Activated T-cell treated with anti-CD3 and anti-CD28 coated beads, Interleukin-2, amount 50 U/mL, for 4 hours (primary cell): ENCODE measurements around the gene DNER. TPM values are rescaled to one million over a fixed set of nuclear protein-coding genes. Genes with fewer than 3 reads are reported as not detected.
"Not testable (repeated sequence)": the region's sequence is repeated elsewhere in the genome, so short reads cannot be mapped to it uniquely, and the experiment has no call there.

Source experiments
- ATAC-seq, 2 donors: fragments of 200-7000 bp; cut with Tn5 transposase; one replicate each; pipeline ENCODE4 v1.10.0; 2021
- DNase-seq: peaks from one replicate; pipeline ENCODE4 v3.0.0-alpha.2; 2020
- H3K27me3 Mint-ChIP-seq: one replicate; pipeline ENCODE4 v1.8.0; 2021; ENCODE audit warnings: low read depth, mixed read lengths
- H3K36me3 Mint-ChIP-seq: one replicate; pipeline ENCODE4 v1.8.0; 2022; ENCODE audit warnings: mixed read lengths; ENCODE audit not compliant: insufficient read depth
- H3K4me1 Mint-ChIP-seq: one replicate; pipeline ENCODE4 v1.8.0; 2021; ENCODE audit warnings: low read depth, mixed read lengths
- H3K4me3 Mint-ChIP-seq: one replicate; pipeline ENCODE4 v1.8.0; 2021; ENCODE audit warnings: mild to moderate bottlenecking, moderate library complexity, mixed read lengths
- H3K9me3 Mint-ChIP-seq: one replicate; pipeline ENCODE4 v1.8.0; 2021; ENCODE audit warnings: mixed read lengths
- total RNA-seq, 3 donors: library from RNA; stranded (reverse); gene quantifications; one replicate each; pipeline ENCODE4 v1.2.1, GENCODE V29; 2021

Gene DNER
- total RNA-seq, 3 donors from 2014 or later: not detected

DNA sequence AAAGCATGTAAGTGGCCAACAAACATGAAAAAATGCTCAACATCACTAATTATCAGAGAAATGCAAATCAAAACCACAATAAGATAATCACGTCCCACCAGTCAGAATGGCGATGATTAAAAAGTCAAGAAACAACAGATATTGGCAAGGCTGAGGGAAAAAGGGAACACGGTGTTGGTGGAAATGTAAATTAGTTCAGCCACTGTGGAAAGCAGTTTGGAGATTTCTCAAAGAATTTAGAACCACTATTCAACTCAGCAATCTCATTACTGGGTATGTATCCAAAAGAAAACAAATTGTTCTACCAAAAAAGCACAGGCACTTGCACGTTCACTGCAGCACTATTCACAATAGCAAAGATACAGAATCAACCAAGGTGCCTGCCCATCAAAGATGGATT is 341.0 kb downstream of the DNER start:
- H3K27me3 Mint-ChIP-seq, H3K4me1 Mint-ChIP-seq, DNase-seq, ATAC-seq, H3K9me3 Mint-ChIP-seq, H3K36me3 Mint-ChIP-seq, H3K4me3 Mint-ChIP-seq: not testable (repeated sequence)

DNA sequence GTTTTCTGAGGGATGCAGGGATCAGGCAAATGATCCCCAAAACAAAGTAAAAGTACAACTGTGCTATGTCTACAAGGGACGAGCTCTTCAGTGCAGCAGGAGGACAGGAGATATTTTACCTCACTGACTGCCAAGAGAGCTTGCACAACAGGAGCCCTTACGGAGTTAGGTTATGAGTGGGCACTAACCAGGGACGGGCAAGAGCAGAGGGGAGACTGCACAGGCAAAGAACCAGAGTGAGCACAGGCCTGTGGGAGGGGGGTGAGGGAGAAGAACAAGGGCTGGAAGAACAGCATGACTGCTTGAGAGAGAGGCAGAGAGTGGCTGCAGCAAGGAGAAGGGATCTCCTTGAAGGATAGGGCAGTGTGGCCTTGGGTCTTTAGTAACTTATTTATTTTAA is 342.1 kb downstream of the DNER start:
- H3K36me3 Mint-ChIP-seq: no peaks in the 10 kb centered on the region
- H3K9me3 Mint-ChIP-seq: peaks cover 3% of the 10 kb centered on the region
- no peak for ATAC-seq

DNA sequence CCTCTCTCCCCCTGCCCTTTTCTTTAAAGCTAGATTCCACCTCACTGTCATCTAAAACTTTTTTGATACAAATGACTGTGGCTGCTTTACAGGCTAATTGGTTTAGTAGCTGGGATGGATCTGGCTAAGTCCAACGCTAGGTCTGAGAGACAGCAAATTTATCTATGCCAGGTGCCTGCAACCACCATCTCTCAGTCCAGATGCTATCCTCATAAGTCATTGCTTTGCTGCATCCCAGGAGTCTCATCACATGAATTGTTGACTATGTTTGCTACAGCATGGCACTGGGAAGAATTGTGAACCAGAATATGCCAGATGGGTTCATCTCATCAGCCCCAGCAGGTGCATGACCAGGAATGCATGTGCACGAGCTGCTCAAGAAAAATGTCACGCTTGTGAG is 343.3 kb downstream of the DNER start:
- no peak overlapping the region for H3K4me3 Mint-ChIP-seq
- ATAC-seq (no peak), DNase-seq (no peak)
- no peaks in the 10 kb centered on the region for H3K36me3 Mint-ChIP-seq
- no peaks in the 10 kb centered on the region for H3K4me1 Mint-ChIP-seq
- peaks cover 2% of the 10 kb centered on the region for H3K27me3 Mint-ChIP-seq
- H3K9me3 Mint-ChIP-seq: peaks cover 3% of the 10 kb centered on the region

More for the DNA sequence above, 342.1 kb downstream of the DNER start:
- DNase-seq: no peak
- peaks cover 2% of the 10 kb centered on the region for H3K27me3 Mint-ChIP-seq
- no peak overlapping the region for H3K4me3 Mint-ChIP-seq
- no peaks in the 10 kb centered on the region for H3K4me1 Mint-ChIP-seq

DNA sequence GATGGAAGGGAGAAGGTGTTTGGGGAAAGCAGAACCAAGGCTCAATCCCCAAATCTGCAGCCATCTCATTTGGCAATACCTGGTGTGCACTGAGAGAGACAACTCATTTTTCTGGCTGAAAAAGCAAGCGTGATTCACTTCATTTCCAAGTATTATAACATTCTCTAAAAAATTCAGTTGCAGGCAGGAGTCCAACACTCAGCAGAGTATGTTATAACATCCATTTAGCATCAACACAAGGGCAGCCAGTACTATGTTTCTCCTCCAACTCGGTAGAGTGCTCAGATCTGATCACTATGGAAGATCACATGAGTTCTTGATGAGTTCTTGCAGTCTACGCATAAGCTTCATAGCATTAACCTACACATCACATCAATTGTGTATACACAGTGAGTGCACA is 343.8 kb downstream of the DNER start:
- no peaks in the 10 kb centered on the region for H3K4me1 Mint-ChIP-seq
- no peak for DNase-seq
- no peak overlapping the region for H3K4me3 Mint-ChIP-seq
- no peaks in the 10 kb centered on the region for H3K36me3 Mint-ChIP-seq
- H3K27me3 Mint-ChIP-seq: peaks cover 2% of the 10 kb centered on the region
- peaks cover 3% of the 10 kb centered on the region for H3K9me3 Mint-ChIP-seq
- no peak for ATAC-seq

DNA sequence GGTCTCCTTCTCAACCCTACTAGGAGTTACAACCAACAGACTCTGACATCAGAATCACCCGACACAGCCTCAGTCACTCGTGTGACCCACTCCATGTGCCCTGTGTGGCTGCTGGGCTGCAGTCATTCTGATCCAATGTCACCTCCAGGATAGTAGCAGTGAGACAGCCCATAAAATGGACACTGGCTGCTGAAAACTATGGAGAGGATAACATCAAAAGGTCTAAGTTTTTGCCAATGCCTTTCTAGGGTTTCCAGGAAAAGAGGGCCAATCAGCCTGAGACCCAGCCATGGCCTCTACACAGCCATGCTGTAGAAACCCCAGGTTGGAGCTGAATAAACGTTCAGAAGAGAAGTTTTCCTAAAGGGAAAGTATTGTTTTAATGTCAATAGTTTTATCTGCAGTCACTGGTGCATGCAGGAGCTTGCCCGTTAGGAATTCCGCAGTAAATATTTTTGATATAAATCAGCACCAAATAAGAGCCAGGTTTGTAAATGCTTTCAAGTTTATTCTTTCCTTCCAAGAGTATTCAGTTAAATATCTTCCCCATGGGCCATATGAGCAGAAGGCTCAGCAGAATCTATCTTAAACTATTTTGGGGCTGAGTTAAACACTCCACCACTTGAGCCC is 351.1 kb downstream of the DNER start:
- no peak overlapping the region for H3K4me3 Mint-ChIP-seq
- ATAC-seq (no peak), DNase-seq (no peak)
- H3K4me1 Mint-ChIP-seq: no peaks in the 10 kb centered on the region
- H3K9me3 Mint-ChIP-seq: no peaks in the 10 kb centered on the region
- H3K27me3 Mint-ChIP-seq: peaks cover 2% of the 10 kb centered on the region
- no peaks in the 10 kb centered on the region for H3K36me3 Mint-ChIP-seq

DNA sequence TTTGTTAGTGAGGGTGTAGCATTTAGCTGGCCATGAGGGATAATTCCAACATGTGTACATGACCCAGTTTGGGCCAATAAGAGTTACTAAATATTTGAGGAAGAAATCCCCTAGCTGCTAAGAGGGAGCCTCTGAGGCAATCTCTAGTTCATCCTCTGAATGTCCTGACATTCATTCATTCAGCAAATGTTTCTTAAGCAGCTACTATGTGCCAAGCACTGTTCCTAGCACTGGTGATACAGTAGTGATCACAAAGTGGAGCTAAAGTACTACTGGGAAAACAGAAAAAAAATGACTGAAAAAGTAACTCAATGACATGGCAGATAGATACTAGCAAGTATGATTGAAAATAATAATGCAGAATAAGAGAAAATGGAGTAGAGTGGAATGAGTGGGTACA is 363.5 kb downstream of the DNER start:
- H3K9me3 Mint-ChIP-seq: peaks cover 4% of the 10 kb centered on the region
- no peaks in the 10 kb centered on the region for H3K4me1 Mint-ChIP-seq
- no peaks in the 10 kb centered on the region for H3K36me3 Mint-ChIP-seq
- DNase-seq: no peak
- H3K4me3 Mint-ChIP-seq: no peak overlapping the region
- H3K27me3 Mint-ChIP-seq: peaks cover 3% of the 10 kb centered on the region
- no peak for ATAC-seq

DNA sequence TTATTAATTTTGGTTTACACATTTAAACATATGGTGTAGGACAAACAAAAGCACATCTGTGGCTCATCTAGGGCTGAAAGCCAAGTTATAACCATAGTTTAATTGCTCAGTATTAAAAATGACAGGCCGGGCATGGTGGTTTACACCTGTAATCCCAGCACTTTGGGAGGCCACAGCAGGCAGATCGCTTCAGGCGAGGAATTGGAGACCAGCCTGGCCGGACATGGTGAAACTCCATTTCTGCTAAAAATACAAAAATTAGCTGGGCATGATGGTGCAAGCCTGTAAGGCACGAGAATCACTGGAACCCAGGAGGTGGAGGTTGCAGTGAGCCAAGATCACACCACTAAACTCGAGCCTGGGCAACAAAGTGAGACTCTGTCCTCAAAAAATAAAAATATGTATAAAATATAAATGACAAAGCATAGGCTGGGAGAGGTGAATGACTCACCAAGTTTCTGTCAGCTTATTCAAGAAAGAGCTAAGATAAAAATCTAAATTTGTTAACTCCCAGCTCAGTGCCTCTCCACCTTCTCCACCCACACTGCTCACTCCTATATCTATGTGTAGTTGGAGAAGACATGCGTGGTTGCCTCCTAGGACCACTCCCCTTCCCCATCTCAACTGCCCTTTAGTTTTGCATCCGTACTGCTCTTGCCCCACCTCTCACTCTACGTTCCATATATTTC is 364.1 kb downstream of the DNER start:
- no peak for DNase-seq
- Mint-ChIP-seq H3K9me3 (peaks cover 4% of the 10 kb centered on the region), H3K36me3 (no peaks in the 10 kb centered on the region), H3K27me3 (peaks cover 4% of the 10 kb centered on the region), H3K4me3 (no peak overlapping the region), H3K4me1 (no peaks in the 10 kb centered on the region)
- no peak for ATAC-seq

DNA sequence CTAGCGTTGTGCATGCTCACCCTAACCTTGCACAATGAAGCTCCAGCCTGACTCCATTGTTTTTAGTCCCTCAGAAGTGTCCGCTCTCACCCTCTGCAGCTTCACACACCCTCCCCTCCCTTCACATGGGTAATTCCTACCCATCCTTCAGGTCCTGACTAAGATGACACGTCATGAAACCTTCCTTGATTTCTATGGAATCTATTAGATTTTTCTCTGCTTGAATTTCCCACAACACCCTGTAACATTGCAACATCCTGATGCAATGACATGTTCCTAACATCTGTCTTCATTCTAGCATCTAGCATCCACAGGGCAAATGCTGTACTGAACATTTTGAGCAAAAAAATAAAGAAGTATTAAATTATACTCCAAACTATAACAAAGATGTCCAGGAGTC is 366.2 kb downstream of the DNER start:
- no peak for DNase-seq
- H3K36me3 Mint-ChIP-seq: no peaks in the 10 kb centered on the region
- H3K9me3 Mint-ChIP-seq: peaks cover 4% of the 10 kb centered on the region
- peaks cover 6% of the 10 kb centered on the region for H3K27me3 Mint-ChIP-seq
- H3K4me3 Mint-ChIP-seq: no peak overlapping the region
- no peaks in the 10 kb centered on the region for H3K4me1 Mint-ChIP-seq
- no peak for ATAC-seq

DNA sequence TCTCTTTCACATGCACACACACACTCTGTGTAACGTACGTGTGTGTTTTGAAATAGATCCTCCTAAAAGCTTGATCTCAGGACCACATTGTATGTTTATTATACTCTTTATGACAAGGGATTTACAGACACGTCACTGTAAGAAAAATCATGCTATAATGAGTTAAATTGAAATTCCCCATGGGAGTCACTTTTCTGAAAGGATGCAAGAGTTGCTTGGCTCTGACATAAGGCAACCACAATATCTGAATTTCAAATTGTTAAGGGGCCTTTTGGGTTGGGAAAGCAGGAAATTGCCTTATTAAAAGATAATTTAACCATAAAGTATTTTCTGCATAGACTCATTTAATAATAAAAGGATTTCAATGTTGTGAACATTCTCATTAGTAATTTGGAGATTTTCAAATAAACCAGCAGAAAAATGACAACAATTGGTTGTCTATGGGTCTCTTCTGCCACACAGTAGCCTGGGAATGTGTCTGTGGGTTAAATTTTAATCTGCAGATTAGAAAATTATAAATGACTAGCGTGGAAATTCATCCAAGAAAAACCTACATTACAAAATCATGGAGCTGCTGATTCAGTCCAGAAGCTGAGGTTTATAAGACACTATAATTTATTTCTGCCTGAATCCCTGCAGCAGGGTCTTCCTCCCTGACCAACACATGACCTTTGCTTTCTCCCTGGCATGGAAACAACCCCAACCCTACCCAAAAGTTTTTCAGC is 367.4 kb downstream of the DNER start:
- Mint-ChIP-seq H3K27me3 (peaks cover 6% of the 10 kb centered on the region), H3K9me3 (peaks cover 4% of the 10 kb centered on the region), H3K4me1 (no peaks in the 10 kb centered on the region), H3K4me3 (no peak overlapping the region), H3K36me3 (no peaks in the 10 kb centered on the region)
- ATAC-seq (no peak), DNase-seq (no peak)

DNA sequence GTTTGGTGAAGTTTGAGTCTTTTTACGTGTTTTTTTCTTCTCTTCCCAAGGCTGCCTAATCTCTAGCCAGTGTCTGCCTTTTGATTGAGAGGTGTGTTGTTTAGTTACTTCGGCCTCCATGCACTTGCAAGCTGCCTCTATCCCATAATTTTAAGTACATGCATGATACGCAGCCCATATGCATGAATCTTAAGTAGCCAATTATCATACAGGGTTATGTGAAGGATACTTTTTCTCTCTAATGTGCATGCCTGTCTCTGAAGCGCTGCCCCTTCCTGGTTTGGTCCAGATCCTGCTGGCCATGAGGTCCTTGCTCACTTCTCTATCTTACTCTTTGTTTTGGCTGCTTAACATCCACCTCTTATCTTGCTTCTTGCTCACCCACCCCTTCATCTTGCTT is 369.4 kb downstream of the DNER start:
- Mint-ChIP-seq H3K4me1 (no peaks in the 10 kb centered on the region), H3K9me3 (no peaks in the 10 kb centered on the region), H3K36me3 (no peaks in the 10 kb centered on the region), H3K27me3 (peaks cover 7% of the 10 kb centered on the region), H3K4me3 (no peak overlapping the region)
- ATAC-seq: no peak
- no peak for DNase-seq

DNA sequence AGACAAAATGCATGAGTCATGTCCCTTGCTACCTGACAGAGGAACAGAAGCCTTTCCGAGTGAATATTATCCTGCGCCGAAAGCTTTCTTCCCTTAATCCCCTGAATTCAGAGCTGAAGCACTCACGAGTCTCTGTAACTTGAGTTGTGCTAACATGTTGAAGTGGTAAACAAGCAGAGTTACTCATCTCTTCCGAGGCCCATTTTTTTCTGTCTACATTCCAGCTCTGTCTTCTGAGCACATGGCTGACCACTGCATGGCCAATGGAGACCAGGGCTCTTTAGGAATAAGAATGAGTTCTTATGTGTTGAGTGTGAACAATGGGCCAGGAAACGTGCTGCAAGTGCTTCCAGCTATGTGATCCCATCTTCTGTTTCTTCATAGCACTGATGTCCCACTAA is 370.2 kb downstream of the DNER start:
- H3K4me1 Mint-ChIP-seq: no peaks in the 10 kb centered on the region
- H3K36me3 Mint-ChIP-seq: no peaks in the 10 kb centered on the region
- H3K4me3 Mint-ChIP-seq: no peak overlapping the region
- peaks cover 7% of the 10 kb centered on the region for H3K27me3 Mint-ChIP-seq
- no peak for DNase-seq
- no peaks in the 10 kb centered on the region for H3K9me3 Mint-ChIP-seq
- ATAC-seq: no peak

DNA sequence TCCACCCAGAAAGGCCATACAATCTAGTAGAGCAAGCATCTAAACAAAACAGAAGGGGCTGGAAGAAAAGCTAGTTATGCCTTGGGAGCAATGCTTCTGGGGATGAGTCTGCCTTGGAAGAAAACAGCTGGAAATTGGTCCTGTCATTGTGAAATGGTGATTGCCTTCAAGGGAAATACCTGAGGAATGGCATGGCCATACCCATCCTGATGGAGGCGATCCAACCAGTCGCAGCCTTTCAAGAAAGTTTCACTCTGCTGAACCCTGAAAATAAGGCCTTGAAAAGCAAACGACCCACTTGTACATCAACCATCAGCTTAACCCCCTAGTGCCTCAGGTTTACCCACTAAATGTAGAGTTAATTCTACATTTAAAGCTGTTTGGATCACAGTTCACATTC is 370.7 kb downstream of the DNER start:
- no peaks in the 10 kb centered on the region for H3K4me1 Mint-ChIP-seq
- no peak for ATAC-seq

DNA sequence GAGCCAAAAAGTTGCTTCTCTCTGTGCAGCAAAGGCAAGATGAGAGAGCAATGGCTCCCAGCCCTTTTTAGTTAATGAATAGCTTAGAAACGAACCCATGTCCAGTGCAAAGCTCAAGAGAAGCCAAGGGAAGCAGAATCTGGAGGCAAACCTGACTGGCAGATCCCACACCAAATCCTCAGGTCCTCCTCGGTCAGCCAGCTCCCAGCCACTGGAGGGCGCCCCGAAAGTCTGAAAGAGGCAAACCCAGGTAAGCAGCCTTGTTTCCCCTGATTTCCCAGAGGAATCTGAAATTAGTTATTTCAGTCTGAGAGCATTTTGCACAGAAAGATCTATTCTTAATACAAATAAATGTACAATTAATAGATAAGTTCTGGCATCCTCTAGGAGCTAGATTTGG is 372.0 kb downstream of the DNER start:
- Mint-ChIP-seq H3K27me3 (peaks cover 4% of the 10 kb centered on the region), H3K9me3 (no peaks in the 10 kb centered on the region), H3K4me1 (no peaks in the 10 kb centered on the region), H3K4me3 (no peak overlapping the region), H3K36me3 (no peaks in the 10 kb centered on the region)
- DNase-seq (no peak), ATAC-seq (no peak)

More for the DNA sequence above, 370.7 kb downstream of the DNER start:
- Mint-ChIP-seq H3K9me3 (no peaks in the 10 kb centered on the region), H3K4me3 (no peak overlapping the region), H3K27me3 (peaks cover 7% of the 10 kb centered on the region), H3K36me3 (no peaks in the 10 kb centered on the region)
- DNase-seq: no peak

DNA sequence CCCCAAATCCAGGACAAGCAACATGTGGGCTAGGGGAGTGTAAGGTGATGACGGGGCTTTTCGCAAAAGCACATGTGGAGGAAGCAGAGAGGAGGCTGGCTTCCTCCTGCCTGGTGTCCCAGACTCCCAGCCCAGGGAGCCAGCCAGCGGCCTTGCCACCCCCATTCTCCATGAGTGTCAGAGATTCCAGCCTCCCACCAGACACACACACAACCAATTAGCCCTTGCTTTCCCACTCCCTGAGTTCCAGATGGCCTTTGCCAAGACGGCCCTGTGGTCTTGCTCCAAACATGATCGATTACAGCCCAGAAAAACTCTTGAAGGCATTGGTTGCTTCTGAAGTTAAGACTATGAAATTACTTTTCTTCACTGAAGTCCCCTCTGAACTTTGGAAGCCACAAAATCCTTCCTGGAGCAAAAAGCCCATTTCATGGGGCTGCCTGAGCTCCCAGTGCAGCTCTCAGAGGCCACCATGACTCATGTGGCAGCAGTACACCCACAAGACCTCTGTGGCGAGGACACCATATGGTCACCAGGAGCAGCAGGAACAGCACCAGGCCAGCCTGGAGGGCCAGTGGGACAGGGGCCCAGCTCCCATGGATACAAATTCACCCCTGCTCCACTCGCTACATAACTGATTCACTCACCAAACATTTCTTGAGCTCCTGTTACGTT is 374.1 kb downstream of the DNER start:
- ATAC-seq (no peak), DNase-seq (no peak)
- Mint-ChIP-seq H3K36me3 (no peaks in the 10 kb centered on the region), H3K4me1 (no peaks in the 10 kb centered on the region), H3K4me3 (no peak overlapping the region), H3K27me3 (peaks cover 3% of the 10 kb centered on the region), H3K9me3 (no peaks in the 10 kb centered on the region)
